Measurements from ENCODE around the gene EPN2. TPM values are rescaled to one million over a fixed set of nuclear protein-coding genes. Genes with fewer than 3 reads are reported as not detected.

The EPN2 gene
- total RNA-seq, 1 experiment from 2014 or later, result 57.8 TPM

DNA sequence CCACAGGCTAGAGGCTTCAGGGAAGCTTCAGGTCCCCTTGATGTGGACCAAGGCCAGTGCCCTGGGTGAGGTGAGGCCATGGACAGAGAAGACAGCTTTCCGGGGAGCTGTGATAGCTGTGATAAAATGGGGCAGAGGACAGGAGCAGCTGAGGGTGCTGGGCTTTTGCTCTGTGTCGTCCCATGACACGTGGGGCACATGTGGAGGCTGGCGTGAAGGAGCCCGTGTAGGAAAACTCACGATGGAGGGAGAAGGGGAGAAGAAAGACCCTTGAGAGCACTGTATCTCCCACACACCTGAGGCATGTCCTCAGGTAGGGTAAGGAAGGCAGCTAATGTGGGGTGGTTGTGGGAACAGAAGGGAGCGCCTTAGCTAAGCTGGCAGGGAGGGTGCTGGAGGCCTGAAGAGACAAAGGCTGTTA lies 104.1 kb downstream of the EPN2 start:
- no peaks in the 10 kb centered on the region for H3K23me2 ChIP-seq (ENCODE audit: insufficient read length, low read depth, low read length, poor library complexity, severe bottlenecking)
- peaks cover 2% of the 10 kb centered on the region; the same call in 1 of the 2 replicates for H3K27me3 Mint-ChIP-seq (ENCODE audit: low read depth)
- no CpG with 5 or more reads among the region's 7 CpGs for WGBS (ENCODE audit: extremely low coverage, insufficient read length, low lambda C conversion rate)
- no peak overlapping the region for H3K56ac ChIP-seq (ENCODE audit: insufficient read length, low read depth, low read length)
- H3K9ac ChIP-seq (ENCODE audit: extremely low read depth, insufficient read length, low read length), result no peak overlapping the region
- no peak overlapping the region for H3K14ac ChIP-seq (ENCODE audit: insufficient read depth, low read length)
- no peak overlapping the region for H2BK12ac ChIP-seq (ENCODE audit: insufficient read length, low read depth, low read length)
- no peaks in the 10 kb centered on the region for H3K79me1 ChIP-seq (ENCODE audit: insufficient read depth, low read depth, low read length, poor library complexity, severe bottlenecking)
- H3K4me1 Mint-ChIP-seq, result peaks cover 36 to 41% of the 10 kb centered on the region in 2 experiments
- H3K36me3 Mint-ChIP-seq (ENCODE audit: insufficient read depth in 1 of 3, low read depth in 3 of 3), result peaks cover 3 to 5% (median 3%) of the 10 kb centered on the region in 3 experiments; a peak in 4 of 7 replicates
- no peak overlapping the region for H2BK120ac ChIP-seq (ENCODE audit: low read depth, low read length, poor library complexity, severe bottlenecking)
- no peak overlapping the region for H3K4ac ChIP-seq (ENCODE audit: low read depth, low read length)
- no peak overlapping the region for H3T11ph ChIP-seq (ENCODE audit: low read length)
- no peak overlapping the region for H2BK5ac ChIP-seq (ENCODE audit: insufficient read length, low read length)
- no peak overlapping the region for H4K91ac ChIP-seq (ENCODE audit: insufficient read length, low read depth, low read length)
- peak; percentile 27 for DNase-seq
- H3K27ac Mint-ChIP-seq, result peak overlapping the region in 2 of 3 experiments; percentile 11 to 18; a peak in 3 of 7 replicates
- H2BK15ac ChIP-seq (ENCODE audit: low read depth, low read length), result no peak overlapping the region
- TF ChIP-seq, protein P1, sequence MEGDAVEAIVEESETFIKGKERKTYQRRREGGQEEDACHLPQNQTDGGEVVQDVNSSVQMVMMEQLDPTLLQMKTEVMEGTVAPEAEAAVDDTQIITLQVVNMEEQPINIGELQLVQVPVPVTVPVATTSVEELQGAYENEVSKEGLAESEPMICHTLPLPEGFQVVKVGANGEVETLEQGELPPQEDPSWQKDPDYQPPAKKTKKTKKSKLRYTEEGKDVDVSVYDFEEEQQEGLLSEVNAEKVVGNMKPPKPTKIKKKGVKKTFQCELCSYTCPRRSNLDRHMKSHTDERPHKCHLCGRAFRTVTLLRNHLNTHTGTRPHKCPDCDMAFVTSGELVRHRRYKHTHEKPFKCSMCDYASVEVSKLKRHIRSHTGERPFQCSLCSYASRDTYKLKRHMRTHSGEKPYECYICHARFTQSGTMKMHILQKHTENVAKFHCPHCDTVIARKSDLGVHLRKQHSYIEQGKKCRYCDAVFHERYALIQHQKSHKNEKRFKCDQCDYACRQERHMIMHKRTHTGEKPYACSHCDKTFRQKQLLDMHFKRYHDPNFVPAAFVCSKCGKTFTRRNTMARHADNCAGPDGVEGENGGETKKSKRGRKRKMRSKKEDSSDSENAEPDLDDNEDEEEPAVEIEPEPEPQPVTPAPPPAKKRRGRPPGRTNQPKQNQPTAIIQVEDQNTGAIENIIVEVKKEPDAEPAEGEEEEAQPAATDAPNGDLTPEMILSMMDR (conservative IDR thresholded peaks at IDR 0.05), result no peak
- H3K27ac ChIP-seq (ENCODE audit: insufficient read length, low read depth, low read length), result no peak overlapping the region
- no peaks in the 10 kb centered on the region for H3K27me3 ChIP-seq (ENCODE audit: insufficient read depth, low read length)
- no peaks in the 10 kb centered on the region for H3K9me3 ChIP-seq (ENCODE audit: control insufficient read depth, low read depth, low read length)
- H4K20me1 ChIP-seq (ENCODE audit: control insufficient read depth, insufficient read depth, insufficient read length), result peaks cover 3% of the 10 kb centered on the region
- peaks cover 7% of the 10 kb centered on the region; the same call in 1 of the 2 replicates for H3K4me1 ChIP-seq (ENCODE audit: insufficient read depth, low read length)
- no peak overlapping the region for H3K4me2 ChIP-seq (ENCODE audit: insufficient read depth, insufficient read length, low read length)
- H4K8ac ChIP-seq (replicated peaks; ENCODE audit: insufficient read length, low read depth, low read length), result no peak overlapping the region
- no peaks in the 10 kb centered on the region for H3K9me3 Mint-ChIP-seq
- no peak overlapping the region for H2AFZ ChIP-seq (ENCODE audit: low read length)
- H3K79me2 ChIP-seq (ENCODE audit: insufficient read depth, low read length), result no peaks in the 10 kb centered on the region
- peak overlapping the region in 1 of 2 experiments; percentile 36; a peak in 1 of 5 replicates for H3K4me3 Mint-ChIP-seq
- no peak overlapping the region for H4K5ac ChIP-seq (ENCODE audit: insufficient read length, low read depth, low read length)
- H3K23ac ChIP-seq (ENCODE audit: insufficient read length, low read depth, low read length), result no peak overlapping the region
- no peak overlapping the region for H2BK20ac ChIP-seq (ENCODE audit: low read depth, low read length, poor library complexity, severe bottlenecking)
- no peak overlapping the region for H2AK5ac ChIP-seq (ENCODE audit: insufficient read length, low read length)
- no peak overlapping the region for H3K18ac ChIP-seq (ENCODE audit: insufficient read length, low read depth, low read length)

Measured in H9 (cell line).